ENCODE results near the gene NUCB1.

The NUCB1 gene

DNA sequence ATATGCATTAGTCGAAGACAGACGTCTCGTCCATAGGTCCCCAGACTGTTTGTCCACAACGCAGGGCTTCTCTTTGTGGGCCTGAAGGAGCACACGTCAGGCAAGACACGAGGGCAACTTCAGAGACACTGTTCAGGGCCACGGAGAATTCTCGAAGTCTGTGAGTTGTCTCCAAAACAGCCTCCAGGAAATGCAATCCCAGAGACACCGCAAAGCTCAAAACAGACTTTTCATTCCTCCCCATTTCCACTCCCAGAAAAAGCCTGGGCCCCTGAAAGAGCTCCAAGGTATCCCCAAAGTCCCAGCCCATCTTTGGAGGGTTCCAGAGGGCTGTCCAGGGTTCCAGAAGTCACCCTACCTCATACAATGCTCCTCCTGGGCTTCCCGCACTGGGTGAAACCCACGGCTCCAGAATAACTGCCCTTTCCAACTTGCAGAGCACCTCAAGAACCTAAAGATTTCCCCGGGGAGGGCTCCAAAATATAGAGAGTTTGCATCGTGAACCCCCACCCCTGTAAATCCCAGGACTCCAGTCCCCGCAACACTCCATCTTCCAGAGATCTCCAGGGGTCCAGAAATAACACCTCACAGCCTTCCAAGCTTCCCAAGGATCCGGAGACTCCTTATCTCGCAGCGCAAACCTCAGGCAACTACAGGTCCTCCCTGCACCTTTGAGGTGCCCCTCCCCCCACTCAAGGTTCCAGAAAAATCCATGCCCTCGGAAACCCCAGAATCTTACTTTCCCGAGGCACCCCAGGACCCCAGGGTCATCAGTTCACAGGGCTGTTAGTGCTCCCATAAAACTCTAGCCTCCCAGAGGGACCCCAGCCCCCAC, 64.3 kb downstream of the NUCB1 start:
- no peak for DNase-seq

DNA sequence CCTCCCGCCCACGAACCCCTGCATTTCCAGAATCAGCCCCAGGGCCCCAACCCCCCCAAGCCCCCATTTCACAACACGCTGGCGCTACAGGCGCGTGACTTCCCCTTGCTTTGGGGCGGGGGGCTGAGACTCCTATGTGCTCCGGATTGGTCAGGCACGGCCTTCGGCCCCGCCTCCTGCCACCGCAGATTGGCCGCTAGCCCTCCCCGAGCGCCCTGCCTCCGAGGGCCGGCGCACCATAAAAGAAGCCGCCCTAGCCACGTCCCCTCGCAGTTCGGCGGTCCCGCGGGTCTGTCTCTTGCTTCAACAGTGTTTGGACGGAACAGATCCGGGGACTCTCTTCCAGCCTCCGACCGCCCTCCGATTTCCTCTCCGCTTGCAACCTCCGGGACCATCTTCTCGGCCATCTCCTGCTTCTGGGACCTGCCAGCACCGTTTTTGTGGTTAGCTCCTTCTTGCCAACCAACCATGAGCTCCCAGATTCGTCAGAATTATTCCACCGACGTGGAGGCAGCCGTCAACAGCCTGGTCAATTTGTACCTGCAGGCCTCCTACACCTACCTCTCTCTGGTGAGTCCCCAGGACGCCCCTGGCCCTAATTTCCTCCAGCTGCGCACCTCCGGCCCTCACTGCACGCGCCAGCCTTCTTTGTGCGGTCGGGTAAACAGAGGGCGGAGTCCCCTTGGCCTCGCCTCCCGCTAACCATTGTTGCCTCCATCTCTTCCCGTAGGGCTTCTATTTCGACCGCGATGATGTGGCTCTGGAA, 65.1 kb downstream of the NUCB1 start, which contains the start of gene FTL:
FTL (plus strand) TSS at position 270 of the 766 bp plus-strand sequence; CDS start at position 469, 199 bp downstream.
- peak; percentile 86 to 92 for DNase-seq

DNA sequence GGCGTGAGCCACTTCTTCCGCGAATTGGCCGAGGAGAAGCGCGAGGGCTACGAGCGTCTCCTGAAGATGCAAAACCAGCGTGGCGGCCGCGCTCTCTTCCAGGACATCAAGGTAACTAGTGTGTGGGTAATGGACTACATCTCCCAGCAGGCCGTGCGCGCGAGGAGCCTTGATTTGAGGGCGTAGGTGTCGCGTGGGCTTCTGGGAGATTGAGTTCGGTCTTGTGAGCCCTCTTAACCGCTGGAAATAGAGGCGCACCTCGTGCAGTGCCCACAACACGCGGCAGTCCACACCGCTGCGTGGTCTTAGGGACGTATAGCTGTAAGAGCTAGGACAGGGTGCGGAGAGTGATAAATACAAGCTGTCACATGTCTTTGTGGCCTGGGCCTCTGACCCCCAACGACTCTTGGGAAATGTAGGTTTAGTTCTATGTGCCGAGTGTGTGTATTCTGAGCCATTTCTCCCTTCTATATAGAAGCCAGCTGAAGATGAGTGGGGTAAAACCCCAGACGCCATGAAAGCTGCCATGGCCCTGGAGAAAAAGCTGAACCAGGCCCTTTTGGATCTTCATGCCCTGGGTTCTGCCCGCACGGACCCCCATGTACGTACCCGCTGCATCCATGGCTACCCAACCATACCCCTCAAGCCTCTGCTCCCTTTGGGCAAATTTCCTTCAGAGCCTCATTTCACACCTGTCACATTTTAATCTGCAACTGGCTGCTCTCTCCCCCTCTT, 65.9 kb downstream of the NUCB1 start:
- DNase-seq, result peak; percentile 43 to 77

- DNase-seq, result no peak
Measured at GRCh38 chr19:48966541-48967345, 66.6 kb downstream of the NUCB1 start.

GRCh38 chr19:48967346-48968178, 67.5 kb downstream of the NUCB1 start:
- DNase-seq, result no peak

DNA sequence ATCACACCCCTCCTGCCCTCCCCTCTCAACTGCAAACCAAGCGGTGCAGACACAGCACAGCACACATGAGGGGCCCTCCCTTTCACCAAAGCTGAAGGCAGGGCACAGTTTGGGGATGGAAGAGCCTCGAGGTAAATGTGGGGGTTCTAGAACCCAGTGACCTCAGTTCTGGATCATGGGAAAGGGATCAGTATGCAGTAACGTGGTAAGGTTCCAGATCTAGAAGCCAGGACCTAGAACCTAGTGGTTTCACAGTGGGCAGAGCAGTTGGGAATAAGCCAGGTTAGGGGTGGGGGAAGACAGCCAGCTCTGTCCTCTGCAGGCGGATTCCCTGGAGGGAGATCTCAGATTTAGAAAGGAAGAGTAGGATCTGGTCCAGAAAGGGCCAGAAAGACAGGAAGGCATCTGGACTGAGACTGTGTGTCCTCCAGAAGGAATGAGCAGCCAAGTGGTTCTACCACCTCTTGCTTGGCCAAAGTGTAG, 68.1 kb downstream of the NUCB1 start:
- DNase-seq, result no peak

DNA sequence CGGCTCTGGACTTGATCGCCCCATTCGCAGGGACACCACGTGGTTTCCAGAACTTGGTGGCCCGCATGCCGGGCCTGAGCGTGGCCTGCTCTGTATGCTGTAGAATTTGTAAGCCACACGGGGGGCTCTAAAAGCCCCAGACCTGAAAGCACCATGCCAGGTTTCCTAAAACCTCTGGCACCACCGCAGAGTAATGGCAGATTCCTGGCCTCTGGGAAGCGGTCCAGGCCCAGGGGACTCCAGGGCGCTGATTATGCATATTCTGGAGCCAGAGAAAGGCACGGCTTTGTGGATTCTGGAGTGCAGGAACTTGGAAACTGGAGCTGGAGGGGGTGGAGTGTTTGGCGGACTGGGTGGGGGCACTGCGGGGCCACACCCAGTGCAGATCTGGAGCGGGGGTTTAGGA, 68.7 kb downstream of the NUCB1 start:
- DNase-seq, result no peak

DNA sequence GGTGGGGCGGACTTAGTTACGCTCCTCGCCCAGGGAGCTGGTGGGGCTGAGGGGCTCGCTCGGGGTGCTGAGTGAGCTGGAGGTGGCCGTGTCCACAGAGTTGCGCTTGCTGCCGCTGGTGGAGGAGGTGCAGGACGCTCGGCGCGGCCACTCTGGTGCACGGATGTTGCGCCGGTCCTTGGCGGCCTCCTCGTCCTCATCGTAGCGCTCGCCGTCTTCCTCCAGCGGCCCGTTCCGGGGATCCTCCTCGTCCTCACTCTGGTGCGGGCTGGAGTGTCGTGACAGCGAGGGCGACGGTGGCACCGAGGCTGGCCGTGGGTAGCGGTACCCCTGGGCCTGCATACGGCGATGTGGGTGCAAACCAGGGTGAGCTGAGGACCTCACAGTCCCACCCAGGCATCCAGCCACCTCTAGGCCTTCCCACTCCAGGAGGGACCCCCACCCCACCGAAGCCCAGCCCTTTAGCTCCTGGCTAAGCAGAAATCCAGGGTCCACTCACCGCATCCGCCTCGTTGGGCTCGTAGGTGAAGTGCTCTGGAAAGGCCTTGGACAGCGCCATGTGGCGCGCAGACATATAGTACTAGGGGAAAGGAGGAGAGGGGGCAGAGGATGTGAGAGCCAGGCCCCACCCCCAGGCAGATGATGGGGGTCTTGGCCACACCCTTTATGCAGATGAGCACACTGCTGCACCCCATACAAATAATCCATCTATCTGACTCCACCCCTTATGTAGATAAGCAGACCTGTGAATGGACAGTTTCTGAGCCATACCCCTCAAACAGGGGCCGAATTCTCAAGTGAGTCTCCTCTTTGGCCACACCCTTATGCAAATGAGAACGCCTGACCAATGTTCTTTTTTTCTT, 69.4 kb downstream of the NUCB1 start:
- DNase-seq, result no peak

- no peak for DNase-seq
Measured at GRCh38 chr19:48970139-48970766, 70.1 kb downstream of the NUCB1 start.

DNA sequence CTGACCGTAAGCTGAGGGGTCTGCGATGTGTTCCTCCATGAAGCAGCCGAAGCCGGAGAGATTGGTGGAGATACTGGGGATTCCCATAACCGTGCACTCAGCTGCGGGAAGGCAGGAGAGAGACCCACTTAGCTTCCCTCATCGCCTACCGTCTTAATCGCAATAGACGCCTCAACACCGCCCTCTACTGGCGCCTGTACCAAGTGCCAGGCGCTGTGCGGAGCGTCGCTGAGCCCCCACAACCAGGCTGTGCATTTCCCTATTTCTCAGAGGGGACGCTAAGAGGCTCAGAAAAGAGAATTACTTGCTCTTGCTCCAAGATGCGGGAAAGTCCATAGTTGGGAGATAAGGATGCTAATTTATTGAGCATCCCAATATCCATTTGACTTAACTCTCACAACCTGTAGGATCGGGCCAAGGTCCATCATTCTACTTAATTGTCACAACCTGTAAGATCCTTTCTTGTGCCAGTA, 70.8 kb downstream of the NUCB1 start:
- peak in 1 of 2 experiments; percentile 42 for DNase-seq

All from cerebellar nuclear complex (tissue), 1 donor.